SK-N-SH (cell line): Measurements from ENCODE around the gene CHGA.

Experiments used
- NRF1 ChIP-seq: IDR thresholded peaks from 2 replicates; pipeline ENCODE4 v1.6.1; 2012; ENCODE audit warnings: low read depth, mild to moderate bottlenecking, low read length
- RAD21 ChIP-seq: IDR thresholded peaks from 2 replicates; pipeline ENCODE4 v1.6.1; 2012; ENCODE audit warnings: mild to moderate bottlenecking, low read length

- TF ChIP-seq RAD21 (no peak), NRF1 (no peak)
Measured at GRCh38 chr14:92976268-92976667, 53.3 kb downstream of the CHGA start.
